HG02884 (cell line): ENCODE results near the gene HSPA2.
A peak's percentile ranks its signal among the peaks of the same experiment; 100 is the strongest.

ENCODE experiments used
- ATAC-seq: cut with Tn5 transposase; IDR thresholded peaks from one replicate; pipeline ENCODE4 v1.9.1; 2021; ENCODE audit warnings: mild to moderate bottlenecking, moderate library complexity; ENCODE audit not compliant: unreplicated experiment

HSPA2 gene

DNA sequence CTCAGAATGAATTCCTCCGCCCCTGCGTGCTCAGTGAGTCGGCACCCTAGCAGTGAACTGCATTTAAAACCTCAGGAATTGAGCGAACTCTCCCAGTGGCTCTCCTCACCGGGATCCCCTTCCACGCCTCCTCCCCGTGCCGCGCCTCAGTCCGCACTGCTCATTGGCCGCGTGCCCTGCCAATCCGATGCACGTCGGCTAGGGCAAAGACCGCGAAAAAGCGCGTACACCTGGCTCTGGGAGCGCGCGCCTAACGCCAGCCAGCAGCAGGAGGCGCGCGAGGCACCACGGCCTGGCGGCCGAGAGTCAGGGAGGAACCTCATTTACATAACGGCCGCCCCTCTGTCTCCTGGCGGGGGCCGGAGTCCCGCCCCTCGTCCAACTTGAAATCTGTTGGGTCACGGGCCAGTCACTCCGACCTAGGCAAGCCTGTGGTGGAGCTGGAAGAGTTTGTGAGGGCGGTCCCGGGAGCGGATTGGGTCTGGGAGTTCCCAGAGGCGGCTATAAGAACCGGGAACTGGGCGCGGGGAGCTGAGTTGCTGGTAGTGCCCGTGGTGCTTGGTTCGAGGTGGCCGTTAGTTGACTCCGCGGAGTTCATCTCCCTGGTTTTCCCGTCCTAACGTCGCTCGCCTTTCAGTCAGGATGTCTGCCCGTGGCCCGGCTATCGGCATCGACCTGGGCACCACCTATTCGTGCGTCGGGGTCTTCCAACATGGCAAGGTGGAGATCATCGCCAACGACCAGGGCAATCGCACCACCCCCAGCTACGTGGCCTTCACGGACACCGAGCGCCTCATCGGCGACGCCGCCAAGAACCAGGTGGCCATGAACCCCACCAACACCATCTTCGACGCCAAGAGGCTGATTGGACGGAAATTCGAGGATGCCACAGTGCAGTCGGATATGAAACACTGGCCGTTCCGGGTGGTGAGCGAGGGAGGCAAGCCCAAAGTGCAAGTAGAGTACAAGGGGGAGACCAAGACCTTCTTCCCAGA, at the start of gene HSPA2:
Gene HSPA2, plus strand, starts transcription at position 534 of the 995 bp plus-strand sequence. Its CDS starts 109 bp downstream, at position 643.
- ATAC-seq = peak; percentile 93

DNA sequence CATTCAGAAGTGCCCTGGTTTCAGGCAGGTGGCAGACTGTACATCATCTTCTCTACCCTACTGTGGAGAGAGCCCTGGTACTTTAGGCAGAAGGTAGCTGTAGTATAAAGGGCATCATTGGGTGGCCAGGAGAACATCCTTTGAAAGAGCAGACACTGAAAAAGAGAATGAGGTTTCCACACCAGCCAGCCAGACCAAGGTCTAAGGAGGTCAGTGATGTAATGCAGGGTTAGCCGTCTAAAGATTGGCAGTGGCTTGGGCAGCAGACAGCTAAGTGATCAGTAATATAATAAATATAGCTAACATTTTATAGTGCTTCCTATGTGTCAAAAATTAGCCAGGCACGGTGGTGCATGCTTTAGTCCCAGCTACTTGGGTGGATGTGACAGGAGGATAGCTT, 48.9 kb upstream of the HSPA2 start:
- no peak for ATAC-seq

DNA sequence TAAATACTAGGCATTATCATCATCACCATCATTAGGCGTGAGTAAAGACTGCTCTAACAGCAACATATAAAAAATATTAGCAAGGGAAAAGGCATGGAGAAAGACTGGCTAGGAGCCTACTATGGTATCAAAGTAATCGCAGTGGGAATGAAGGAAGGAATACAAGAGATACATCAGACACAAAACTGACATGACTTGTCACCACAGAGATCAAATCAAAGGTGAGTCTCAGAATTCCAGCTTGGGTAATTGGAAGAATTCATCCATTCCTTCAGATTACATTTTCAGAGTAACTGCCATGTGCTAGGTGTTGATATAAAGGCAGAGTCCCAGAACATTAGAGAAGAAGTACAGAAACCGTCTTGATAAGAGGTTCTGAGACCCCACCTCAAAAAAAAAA, 47.1 kb upstream of the HSPA2 start:
- ATAC-seq = no peak

DNA sequence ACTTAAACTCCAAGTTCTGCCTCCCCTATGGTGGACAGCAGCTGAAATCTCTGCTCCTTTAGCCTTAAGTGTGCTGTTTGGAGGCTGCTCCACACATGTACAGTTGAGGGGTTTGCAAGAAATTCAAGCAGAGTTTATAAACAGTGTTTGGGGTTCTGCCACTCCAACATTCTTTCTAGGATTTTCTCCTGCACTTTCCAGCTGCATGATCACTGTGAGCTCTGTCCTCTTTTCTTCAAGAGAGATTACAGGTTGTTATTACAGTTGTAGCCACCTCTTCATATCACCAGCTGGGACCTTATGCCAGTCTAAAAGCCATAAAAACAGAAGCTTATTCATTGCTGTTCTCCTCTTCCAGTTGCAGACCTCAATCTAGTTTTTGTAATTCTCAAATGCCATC, 45.3 kb upstream of the HSPA2 start:
- ATAC-seq = no peak

DNA sequence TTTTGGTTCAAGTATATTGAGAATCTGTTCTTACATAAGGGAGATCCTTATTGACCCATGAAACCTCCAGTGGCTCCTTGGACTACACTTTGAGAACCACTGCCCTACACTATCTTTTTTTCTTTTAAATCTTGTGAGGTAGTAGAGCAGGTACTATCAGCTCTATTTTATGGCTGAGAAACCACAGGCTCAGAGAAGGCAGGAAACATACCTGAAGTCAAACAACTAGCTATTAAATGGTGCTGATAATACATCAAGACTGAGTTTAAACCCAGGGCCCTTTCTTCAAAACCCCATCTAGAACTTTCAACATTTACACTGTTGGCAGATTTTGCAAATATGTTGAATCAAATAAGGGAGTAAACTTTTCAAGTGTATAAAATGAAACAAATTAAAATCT, 43.8 kb upstream of the HSPA2 start:
- no peak for ATAC-seq

DNA sequence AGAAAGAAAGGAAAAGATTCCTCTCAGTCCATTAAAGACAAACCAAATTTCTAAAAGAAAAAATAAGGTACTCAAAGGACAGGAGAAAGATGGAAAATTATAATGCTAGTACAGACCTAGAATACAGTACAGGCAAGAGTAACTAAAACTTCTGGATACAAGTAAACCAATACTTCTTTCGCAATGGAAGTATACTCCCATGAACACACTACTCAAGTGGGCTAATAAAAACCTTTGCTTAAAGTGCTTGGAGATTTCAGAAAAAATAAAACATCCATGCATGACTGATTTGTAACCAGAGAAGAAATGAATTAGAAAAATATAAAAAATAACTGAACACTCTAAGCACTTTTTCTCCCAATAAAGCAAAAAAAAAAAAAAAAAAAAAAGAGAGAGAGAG, 40.5 kb upstream of the HSPA2 start:
- ATAC-seq = no peak

DNA sequence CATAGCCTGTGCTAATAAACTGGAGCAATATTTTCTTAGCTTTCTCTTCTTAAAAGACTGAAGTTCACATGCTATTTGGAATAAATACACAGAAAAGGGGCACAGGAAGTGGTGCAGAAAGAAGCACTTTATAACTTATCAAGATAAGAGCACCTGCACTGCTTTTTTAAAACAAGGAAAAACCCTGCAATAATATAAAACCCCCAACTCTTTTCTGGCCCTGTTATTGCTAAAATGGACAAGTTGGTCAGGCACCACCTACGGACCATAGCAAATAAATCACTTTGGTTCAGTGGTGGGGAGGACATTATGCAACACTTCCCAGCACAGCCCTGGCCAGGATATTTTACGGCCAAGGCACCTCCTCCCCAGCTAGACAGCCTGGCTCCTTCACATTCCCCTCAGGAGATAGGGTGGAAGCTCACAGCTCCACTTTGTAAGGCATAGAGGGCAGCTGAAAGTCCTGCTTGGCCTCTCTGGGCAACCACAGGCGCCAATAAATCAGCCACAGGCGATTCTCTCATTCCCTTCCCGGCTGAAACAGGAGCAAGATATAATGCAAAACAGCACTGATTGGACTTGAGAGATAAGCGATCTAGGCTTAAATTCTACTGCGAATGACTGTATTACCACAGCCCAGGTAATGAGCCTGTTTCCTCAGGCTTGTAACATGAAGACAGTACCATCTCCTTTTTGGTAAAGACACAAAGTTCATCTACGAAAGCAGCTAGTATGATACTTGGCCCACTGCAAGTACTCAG, 39.0 kb upstream of the HSPA2 start:
- no peak for ATAC-seq

DNA sequence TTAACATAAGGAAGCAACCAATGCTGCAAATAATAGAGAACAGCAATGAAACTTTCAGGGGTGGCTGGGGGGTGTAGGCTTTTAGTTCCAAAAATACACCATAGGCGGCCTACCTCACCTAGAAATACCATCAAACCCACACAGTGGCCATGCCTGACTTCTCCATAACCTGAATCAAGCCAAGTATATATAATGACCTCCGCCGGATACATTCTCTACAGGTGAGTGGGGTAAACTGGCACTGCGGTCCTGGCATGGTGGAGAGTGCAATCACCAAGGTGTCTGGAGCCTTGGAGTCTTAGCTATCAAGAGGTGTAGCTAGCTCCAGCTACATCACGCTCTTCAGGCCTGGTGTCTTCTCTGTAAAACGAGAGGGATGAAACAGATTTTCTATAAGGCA, 38.1 kb upstream of the HSPA2 start:
- ATAC-seq = no peak

DNA sequence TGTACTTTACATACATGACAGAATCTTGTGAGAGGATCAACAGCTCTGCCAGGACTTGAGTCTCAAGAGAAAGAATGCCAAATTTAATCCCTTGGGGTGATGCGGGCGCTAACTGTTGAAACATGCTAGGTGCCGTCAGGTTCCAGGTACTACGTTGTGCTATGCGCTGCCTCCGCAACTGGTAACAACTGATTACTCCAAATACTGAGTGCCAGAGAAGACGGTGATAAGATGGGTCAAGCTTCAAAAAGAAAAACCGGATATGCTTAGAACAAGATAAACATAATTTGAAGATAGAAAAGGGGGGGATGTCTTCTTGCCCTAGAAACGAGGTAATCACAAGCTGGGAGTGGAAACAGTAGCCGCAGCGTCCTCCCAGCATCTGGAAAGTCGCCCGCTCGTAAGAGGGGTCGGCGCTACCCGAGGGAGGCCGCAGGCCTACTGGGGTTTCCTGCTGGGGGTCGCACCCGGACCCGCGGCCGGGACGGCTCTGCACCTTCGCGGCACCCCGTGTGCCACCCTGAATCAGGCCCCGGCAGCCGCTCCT, 37.6 kb upstream of the HSPA2 start:
- ATAC-seq = no peak

DNA sequence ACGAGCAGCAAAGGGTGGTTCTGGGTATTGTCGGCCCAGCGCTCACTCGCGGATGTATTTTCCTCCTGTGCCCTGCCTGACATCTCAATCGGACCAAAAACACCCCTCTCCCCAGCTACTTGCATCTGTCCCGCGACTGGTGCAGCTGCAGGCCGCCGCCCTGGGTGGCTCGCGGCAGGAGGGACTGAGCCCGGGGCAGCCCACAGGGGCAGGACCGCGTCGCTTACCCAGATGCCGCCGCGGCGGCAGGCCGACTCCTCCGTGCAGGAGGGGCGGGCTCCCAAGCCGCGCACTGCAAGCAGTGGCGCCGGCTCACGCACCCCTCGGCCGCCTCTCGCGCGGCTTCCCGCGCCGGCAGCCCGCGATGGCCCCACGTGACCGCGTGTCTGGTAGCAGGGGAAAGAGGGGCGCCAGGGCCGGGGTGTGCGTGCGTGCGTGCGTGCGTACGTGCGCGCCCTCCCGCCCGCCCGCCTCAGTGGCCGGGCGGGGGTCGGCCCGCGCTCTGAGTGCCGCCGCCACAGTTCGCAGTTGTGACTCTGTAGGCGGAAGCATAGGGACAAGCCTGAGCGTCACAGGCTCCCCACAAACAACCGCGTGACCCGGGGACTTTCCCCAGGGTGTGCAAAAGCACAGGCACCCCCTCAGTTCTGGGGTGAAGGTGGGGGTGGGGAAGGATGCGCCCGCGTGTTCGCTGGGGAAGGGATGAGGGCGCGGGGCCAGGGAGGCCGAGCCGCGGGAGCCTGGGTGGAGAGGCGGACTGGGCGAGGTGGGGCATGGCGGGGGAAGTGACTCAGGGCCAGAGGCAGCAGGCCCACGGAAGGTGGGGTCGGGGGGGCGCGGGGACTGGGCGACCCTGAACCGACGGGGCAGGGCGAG, 36.9 kb upstream of the HSPA2 start, which contains the start of gene ZBTB25:
Gene ZBTB25, minus strand, starts transcription at position 405 of the 876 bp plus-strand sequence. CDS start 13,305 bp downstream, outside the sequence.
- peak; percentile 49 for ATAC-seq

DNA sequence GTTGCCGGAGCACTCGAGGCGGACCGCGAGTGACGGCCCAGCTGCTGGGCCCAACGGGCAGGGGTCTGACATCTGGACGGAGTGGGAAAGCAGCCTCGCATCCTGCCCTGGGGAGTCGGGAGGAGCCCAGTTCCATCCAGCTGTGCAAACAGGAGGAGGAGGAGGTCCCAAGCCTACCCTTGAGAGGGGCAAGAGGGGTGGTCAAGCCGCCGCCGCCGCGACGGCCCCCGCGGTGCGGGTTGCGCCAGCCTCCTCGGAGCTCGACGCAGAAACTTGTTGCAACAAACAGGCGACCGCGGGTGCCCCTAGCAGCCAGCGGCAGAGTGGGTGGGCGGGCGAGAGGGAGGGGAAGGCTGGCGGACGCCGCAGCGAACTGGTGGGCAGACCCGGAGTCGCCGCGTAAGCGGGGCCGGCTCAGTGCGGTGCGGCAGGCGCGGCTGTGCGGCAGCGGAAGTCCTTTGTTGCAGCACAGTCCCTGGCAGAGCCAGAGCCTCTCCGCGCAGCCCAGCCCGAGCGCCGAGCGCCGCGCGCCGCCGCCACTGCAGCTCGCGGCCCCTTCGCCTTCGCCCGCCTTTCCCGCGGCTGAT, 36.1 kb upstream of the HSPA2 start, which contains the start of gene ZBTB1:
Gene ZBTB1, plus strand, starts transcription at position 461 of the 587 bp plus-strand sequence. CDS start 16,735 bp downstream, outside the sequence.
- ATAC-seq = peak; percentile 7

DNA sequence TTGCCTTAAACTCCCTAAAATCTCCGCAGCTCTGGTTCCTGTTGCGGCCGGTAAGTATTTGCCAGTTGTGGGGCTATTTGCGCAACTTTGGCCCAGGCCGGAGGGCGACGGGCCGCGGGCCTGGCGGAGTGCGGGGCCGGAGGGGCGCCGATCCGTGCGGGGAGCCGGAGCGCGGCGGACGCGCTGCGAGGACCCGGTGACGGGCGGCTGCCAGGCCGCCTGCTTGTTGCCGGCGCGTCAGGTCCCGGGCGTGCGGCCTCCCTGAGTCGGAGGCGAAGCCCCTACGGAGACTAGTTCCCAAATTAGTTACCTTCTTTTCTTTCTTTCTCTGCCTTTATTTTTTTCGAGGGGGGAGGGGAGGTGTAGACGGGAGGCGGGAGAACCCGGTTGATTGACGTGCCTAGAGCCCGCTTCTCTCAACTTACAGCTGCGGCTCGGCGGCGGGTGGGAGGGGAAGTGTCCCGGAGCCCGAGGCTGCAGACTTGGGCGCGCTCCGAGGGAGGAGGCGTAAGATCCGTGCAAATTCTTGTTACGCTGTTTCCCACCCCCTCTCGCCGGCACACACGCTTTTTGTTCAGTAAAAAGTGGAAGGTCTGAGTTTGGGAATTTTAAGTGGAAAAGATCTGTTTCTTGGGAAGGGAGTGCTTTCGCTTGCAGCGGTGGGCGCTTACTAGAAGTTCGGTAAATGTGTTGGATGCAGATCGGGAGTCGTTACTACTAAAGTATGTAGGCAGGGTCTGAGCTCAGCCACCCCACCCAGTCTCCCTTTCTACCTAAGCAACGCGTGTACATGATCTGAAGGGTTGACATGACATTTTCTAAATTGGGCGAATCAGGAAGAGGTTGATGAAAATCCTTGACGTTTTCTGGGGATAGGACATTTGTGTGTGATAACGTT, 35.4 kb upstream of the HSPA2 start:
- ATAC-seq = peak; percentile 22

DNA sequence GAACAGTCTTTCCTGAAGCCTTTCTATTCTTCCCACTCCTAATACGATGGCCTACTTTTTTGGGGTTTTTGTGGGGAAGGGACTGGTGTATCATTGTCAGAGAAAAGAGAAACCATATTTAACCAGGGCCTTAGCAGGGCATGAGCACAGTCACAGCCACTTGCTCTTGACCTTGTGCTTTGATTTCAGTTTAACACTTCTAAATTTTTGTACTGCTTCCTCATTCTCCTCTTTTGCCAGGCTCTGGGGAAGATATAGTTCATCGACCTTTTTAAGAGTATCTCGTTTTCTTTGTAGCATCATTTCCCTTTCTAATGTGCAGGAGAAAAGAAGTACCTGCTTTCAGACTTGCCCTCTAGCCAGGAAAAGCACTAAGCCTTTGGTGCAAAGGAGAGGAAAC, 33.8 kb upstream of the HSPA2 start:
- ATAC-seq = no peak

DNA sequence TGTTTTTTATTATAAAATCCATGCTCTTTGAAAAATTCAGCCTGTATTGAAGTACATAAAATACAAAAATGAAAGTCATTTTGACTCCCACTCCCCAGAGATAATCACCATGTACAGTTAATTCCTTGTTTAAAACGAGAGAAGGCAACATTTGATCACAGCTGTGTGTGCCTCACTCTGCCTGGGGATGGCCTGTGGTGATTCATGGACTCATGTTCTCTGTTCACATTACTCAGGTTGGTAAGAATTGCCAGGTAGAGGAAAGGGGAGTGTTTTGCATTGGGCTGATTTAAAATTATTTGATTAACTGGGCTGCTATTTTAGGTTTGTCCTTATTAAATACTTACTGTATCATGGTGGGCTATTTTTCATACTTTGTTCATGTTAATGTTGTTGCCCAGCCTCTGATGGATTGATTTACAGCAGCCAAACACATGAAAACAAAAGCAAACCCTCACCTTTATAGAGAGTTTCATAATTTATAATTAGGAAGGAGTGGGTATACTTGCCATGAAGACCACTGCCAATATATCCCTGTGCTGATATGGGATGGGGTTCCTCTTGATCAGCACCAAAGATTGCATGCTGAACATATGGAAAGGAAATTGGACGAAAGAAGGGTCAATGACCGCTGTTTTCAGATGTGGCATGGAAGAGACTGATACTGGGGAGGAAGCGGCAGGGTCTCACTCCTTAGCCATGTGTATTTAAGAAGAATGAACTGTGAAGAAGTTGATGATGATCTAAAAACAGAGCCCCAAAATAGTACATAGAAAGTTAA, 33.0 kb upstream of the HSPA2 start:
- no peak for ATAC-seq

DNA sequence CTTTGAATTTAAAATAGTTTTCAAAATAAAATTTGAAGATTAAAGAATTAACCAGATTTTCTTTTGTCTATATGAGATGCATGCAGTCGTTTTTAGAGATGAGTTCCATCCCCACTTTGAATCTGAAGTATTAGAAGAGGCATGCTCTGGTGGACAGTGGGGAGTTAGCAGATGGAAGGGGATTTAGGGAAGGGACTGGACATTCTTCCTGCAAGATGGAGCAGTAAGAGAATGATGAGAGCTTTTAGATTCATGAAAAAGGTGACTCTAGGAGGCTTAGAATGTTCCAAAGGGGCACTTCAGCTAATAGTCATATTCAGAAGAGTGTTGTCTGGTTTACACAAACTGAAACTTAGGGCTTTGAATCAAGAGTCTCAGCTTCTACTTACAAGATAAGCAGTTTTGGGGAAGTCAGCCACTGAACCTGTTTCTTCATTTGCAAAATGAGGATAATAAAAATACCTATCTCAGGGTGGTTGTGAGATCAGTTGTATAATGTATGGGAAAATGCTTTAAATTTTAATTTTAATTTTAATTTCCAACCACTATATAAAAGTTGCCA, 32.2 kb upstream of the HSPA2 start:
- ATAC-seq = peak; percentile 26

DNA sequence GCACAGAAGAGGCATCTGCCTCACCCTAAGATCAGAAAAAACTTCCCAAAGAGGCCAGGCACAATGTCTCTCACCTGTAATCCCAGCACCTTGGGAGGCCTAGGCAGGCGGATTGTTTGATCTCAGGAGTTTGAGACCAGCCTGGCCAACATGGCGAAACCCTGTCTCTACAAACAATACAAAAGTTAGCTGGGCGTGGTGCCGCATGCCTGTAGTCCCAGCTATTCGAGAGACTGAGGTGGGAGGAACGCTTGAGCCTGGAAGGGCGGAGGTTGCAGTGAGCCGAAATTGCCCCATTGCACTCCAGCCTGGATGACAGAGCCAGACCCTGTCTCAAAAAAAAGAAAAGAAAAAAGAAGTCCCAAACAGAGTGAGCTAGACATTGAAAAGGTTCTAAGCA, 31.5 kb upstream of the HSPA2 start:
- no peak for ATAC-seq

DNA sequence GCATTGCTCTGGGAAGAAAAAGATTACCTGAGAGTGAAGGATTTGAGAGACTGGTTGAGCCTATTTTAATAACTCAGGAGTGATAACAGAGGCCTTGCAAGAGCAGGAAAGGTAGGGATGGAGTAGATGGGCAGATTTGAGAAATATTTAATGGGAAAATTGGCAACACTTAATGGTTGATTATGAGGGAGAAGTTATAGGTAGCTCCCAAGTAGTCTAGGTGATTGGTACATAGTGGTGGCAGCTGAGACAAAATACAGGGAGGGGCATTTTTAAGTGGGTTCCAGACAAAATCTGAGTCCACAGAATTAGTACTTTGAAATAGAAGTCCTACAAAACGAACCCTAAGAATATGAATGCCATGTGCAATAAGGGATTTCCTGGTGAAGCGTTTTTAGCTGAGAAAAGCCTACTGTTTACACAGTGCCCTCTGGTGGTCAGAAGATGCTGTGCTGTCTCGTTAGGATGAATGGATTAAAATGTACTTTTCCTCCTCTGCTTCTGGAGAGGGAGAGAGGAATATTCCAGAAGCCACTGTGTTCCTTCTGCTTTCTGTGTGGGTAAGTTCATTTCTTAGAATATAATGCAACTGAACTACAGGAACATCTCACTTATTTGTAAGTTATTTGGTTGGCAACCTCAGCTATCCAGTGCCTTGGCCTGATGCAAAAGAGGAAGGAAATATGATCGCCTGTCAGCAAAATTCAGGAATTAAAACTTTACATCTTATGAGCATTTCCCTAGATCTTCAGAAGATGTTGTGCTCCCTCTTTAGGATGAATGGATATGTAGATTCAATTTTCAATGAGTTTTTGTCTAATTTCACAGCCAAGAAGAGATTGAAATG, 29.5 kb upstream of the HSPA2 start:
- no peak for ATAC-seq
